Epidermal melanocyte (primary cell): ENCODE data around the gene ARHGAP4.

ENCODE experiments used
- DNase-seq: peaks from one replicate; pipeline ENCODE4 v3.0.0; 2011; ENCODE audit warnings: low spot score; ENCODE audit not compliant: insufficient read length

Gene ARHGAP4

GRCh38 chrX:153925739-153926551 is at the start of gene ARHGAP4:
Gene ARHGAP4, minus strand, starts transcription at chrX:153926264. Its CDS starts 62 bp downstream, at chrX:153926202.
- DNase-seq, result no peak

DNA sequence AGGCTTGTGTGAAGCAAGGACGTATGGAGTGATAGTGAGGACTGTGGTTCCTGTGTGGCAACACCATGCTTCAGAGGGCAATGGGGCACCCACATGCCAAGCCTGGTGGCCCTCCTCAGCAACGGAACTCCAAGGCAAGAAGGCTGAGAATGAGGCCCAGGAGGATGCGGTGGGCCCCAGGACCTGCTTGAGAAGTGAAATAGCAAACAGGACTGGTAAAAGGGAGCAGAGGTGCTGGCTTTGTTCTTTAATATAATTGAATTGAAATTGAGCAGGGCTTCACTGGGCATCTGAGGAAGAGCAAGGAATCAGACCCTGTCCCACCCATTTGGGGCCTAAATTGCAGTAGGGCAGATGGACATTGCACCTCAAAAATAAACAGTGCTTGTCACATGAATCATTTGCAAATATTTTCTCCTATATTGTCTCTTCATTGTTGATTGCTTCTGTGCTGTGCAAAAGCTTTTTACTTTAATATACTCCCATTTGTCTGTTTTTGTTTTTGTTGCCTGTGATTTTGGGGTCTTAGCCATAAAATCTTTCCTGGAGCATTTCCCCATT is 48.7 kb upstream of the ARHGAP4 start:
- DNase-seq, result no peak

DNA sequence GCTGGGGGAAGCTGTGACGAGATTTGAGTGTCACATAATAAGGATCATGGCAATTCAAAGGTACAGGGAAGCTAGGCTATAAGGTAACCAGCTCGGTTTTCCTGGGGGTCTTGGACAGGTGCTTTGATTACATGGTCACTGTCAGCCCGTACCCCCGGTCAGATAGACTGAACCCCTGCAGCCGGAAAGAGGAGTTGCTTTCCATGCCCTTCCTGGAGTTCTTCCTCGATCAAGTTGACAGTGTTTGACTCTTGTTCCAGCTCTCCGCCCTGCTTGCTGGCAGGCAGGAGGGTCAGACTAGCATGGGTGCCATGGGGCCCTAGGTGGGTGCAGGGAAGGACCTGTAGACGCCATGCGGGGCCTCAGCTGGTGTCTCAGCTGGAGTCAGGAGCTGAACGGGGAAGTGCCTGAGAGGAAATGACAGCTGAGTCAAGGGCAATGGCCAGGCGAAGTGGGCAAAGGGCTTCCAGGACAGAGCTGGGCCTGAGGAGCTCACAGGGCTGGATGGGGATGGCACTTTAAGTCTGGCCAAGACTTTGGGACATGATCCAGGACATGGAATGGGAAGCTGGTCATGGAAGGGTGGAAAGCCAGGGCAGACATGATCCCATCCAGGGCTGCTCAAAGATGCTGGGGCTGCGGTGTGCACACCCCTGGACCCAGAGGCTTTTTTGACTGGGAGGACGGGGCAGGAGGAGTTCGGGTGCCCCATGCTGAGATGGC is 48.1 kb upstream of the ARHGAP4 start:
- no peak for DNase-seq

DNA sequence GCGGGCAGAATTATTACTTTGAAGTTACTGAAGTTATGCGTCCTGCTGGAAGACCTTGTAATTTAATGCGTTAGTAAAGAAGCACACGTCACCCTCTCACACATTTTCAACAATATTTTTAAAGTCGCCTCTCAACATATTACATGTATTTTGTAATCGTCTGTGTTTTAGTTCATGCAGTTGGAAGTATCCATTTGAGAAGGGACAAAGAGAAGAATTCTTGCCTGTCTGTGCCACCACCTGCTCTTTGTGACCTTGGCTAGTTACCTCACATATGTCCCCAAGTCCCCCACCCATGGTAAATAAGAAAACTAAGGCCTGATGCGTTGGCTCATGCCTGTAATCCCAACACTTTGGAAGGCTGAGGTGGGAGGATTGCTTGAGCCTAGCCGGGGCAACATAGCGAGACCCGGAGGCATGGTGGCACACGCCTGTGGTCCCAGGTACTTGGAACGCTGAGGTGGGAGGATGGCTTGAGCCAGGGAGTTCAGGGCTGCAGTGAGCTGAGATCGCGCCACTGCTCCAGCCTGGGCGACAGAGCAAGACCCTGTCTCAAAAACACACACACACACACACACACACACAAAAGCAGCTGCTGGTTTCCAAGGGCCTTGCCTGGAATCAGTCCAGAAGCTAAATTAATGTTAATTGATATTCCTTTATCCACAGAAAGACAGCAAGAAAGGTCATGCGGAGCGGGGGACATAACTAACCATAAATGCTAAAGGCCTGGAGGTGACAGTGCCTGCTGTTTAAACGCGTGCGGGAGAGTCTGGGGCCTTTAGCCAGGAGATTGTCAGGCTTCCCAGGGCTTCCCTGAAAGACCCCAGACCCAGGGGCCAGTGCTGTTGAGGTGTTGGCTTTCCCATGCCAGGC is 47.3 kb upstream of the ARHGAP4 start:
- DNase-seq, result no peak

DNA sequence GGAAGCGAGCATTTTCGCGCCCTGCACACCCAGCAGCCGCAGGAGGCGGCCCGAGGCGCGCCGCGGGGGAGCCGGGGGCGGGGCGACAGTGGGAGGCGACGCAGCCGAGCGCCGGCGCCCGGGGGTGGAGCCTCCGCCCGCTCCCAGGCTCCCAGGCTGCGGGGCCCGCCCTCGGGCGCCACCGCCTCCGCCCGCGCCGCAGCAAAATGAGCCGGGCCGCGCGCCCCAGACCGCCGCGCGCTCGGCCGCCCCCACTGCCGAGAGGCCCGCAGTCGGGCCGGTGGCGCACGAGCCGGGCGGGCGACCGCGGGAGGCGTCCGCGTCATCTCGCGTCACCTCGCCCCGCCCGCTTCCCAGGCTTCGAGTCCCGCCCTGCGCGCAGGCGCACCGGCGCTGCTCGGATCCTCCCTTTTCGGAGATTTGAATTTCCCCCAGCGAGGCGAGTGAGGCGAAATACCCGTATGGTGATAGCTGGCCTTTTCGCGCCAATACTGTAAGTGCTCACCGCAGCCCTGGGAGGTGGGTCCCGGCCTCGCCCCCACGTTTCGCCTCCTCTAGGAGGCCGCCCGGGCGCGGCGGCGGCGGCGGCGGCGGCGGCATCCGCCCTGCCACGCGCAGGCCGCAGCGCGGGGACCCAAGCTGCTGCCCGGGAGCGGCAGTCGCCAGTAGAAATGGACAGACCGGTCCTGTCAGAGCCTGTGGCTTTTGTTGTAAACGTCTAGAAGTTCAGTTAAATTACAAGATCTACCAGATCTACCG is 46.5 kb upstream of the ARHGAP4 start, which contains the start of gene TMEM187:
TMEM187 (plus strand) TSS at position 387 of the 759 bp plus-strand sequence. CDS start 9,309 bp downstream, outside the sequence.
- peak; percentile 83 for DNase-seq

DNA sequence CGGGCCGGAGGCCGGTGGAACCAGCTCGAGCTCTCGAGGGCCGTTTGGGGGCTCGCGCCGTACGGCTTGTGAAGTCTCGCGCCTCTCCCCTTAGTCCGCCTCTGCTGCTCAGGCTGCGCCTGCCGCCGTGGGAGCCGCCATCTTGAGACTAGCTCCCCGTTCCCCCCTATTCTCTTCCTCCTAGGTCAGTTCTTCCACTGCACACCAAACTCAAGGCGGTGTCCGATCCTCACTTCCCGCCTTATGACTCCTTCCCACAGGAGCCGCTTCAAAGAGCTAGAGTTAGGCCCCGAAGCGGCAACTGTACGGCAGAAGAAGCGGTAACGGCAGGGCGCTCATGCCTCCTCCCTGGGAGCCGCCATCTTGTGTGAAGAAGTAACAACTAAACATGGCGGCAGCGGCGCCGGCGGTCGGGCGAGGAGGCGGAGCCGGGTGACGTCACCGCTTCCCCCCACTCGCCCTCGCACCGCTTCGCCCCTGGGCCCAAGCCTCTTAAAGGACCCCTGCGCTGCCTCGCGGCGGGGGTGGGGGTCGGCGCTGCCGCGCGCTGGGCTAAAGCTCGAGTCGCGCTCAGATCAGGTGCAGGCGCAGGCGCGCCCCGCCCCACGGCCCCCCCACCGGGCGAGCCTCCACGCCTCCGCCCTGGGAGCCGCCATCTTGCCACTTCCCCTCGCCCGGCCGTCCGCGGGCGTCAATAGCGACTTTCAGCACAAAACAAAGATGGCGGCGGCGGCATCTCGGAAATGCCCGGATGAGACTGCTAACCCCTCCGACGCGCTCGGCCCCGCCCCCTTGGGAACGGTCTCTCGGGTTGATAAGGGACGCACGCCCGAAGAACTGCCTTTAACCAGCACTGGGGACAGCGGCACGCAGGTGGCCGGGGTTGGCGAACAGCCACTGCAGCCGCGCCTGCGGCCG is 45.6 kb upstream of the ARHGAP4 start, which contains the start of gene HCFC1:
HCFC1 (minus strand) TSS at position 369 of the 918 bp plus-strand sequence. CDS start 978 bp downstream, outside the sequence.
- DNase-seq, result peak; percentile 39

DNA sequence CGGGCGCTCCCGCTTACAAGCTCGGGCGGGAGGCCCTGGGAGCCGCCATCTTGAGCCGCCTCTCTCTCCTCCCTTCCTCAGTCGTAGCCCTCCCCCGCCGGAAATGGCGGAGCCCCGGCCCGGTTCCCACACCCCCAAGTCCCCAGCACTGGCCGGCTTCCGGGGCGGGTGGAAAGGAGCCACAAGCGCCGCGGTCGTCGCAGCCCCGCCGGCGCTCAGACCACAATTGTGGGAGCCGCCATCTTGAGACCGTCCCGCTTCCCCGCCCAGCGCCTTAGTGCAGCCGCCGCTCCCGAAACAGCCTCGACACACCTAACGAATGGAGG is 45.0 kb upstream of the ARHGAP4 start:
- DNase-seq, result peak; percentile 38

- no peak for DNase-seq
These were observed 44.5 kb upstream of the ARHGAP4 start for GRCh38 chrX:153970357-153971123.

- DNase-seq, result no peak
These were observed 43.9 kb upstream of the ARHGAP4 start for GRCh38 chrX:153969904-153970356.

DNA sequence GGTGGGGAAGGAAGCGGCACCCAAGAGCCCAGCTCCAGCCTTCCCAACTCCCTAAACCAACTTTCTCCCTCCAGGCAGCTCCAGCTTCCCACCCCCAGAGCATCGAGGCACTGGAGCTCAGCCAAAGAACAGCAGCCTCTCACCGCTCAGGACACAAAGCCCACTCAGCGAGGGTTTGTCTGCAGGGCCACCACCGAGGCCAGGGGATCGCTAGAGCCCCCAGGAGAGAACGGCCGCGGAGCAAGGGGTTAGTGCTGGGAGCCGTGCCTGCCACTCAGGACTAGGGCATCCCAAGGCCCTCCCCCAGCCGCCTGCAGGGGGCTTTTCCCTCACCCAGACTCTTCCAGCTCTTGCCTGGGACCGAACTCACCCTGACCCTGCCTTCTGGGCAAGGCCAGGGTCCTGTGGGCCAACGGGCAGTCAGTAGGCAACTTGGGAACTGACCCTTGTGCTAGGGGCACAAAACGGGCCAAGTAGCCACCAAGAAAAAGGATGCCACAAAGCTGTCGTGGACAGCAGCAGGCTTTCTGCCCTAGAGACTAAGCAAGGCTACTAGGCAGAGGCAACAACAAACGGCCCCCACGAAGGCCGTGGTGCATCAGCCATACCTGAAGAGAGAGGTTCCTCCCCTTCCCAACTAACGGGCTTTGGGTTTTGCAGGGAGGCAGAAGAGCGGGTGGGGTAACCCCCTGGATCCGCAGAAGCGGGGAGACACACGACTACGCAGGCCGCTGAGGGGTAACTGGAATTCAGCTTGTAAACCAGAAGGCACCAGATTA is 43.2 kb upstream of the ARHGAP4 start:
- DNase-seq, result no peak

DNA sequence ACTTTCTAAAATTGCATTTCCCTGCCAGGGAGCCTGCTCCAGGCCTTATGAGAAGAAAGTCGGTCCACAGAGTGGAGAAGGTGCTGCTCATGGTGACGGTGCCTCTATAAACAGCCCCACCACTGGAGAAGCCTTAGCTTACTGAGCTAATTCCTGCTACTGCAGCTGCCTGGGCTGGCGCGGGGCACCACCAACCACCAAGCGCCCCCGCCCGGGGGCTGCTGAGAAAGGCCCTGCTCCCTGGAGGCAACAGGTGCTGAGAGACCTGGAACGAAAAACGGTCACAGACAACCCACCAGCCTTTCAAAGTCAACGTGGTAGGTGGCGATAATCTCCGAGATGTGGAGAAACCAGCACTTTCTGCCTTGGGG is 42.7 kb upstream of the ARHGAP4 start:
- DNase-seq, result no peak

GRCh38 chrX:153968255-153968654 is 42.2 kb upstream of the ARHGAP4 start:
- no peak for DNase-seq

DNA sequence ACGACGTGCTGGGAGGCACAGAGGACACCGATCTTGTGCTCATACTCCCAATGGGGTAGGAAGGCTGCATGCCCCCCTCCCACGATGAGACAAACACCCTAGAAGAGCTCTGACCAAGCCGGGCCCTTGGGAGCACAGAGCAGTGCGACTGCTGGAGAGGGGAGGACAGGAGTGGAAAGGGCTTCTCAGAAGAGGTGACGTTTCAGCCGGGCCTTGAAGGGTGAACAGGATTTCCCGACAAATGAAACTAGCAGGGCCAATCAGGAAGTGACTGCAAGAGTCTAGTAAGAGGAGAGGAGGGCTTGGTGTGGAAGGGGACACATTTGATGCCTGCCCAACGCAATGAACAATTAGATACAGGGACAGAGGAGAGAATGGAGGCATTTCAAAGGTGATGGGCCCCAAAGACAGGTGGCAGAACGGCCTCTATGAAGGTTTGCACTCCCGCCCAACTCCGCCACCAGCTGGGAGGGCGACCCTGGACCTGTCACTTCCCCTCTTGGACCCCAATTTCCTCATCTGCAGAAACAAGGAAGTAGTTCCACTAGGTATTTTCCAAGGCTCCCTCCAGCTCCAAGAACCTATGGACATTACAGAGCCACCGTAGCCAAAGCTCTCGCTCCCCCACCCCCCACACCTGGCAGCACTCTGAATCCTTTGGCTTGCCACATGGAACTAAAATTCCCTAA is 41.6 kb upstream of the ARHGAP4 start:
- no peak for DNase-seq

- DNase-seq, result no peak
These were observed 40.9 kb upstream of the ARHGAP4 start for GRCh38 chrX:153966841-153967535.

GRCh38 chrX:153966283-153966688 is 40.2 kb upstream of the ARHGAP4 start:
- no peak for DNase-seq

GRCh38 chrX:153965406-153965805 is 39.3 kb upstream of the ARHGAP4 start:
- DNase-seq, result no peak

DNA sequence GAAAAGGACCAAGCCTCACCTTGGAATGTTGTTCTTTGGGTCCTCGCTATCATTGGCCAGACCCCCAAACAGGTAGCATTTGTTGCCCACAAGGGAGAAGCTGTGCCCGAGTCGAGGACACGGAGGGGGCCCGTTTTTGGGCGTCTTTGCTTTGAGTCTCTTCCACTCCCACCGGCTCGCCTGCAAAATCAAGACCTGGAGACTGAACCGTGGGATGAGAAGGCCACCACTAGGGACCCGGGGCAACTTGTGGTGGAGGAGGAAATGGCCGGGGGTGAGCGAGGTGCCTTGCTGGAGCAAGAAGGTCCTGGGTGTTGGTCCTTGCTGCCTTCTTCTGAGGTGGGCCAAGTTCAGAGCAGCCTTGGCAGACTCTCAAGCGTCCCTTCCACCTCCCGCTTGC is 38.0 kb upstream of the ARHGAP4 start:
- DNase-seq, result no peak
